IMR-90 (cell line): ENCODE data around the gene ACAT2. TPM values are rescaled to one million over a fixed set of nuclear protein-coding genes. Genes with fewer than 3 reads are reported as not detected.

Experiments used
- ATAC-seq: fragments of 200-7000 bp; cut with Tn5 transposase; 2 replicates; pipeline ENCODE4 v1.9.1; 2020; ENCODE audit warnings: low read depth, mild to moderate bottlenecking, moderate library complexity
- BruUV-seq: library from RNA; stranded (reverse); fragments of 400-500 nt; replicated peaks from 2 replicates; lab custom pipeline; 2021; lab: Mats Ljungman, UMichigan
- CTCF ChIA-PET: fragments of 300-600 bp; formaldehyde crosslinking; extraction: SDS; loops from one replicate; lab custom pipeline; 2021; ENCODE audit warnings: antibody characterized with exemption; lab: Yijun Ruan, JAX
- POLR2A ChIA-PET: fragments of 300-600 bp; sonication (Branson Sonifier 250); formaldehyde crosslinking; loops from one replicate; lab custom pipeline; 2022; ENCODE audit warnings: antibody characterized with exemption; ENCODE audit not compliant: unreplicated experiment; lab: Charles Lee
- DNase-seq: peaks from one replicate; pipeline ENCODE4 v3.0.0; 2013
- H2AFZ ChIP-seq: replicated peaks from 2 replicates; pipeline ENCODE3; 2013; ENCODE audit warnings: low read length, mild to moderate bottlenecking; ENCODE audit not compliant: poor library complexity
- H2AK5ac ChIP-seq: 2 replicates; pipeline ENCODE4 v1.6.1; 2013; ENCODE audit warnings: low read depth, low read length, inconsistent platforms
- H2AK9ac ChIP-seq: replicated peaks from 2 replicates; pipeline ENCODE3; 2013; ENCODE audit warnings: mild to moderate bottlenecking, low read depth, low read length, moderate library complexity; ENCODE audit not compliant: poor library complexity
- H2BK120ac ChIP-seq: 2 replicates; pipeline ENCODE4 v1.6.1; 2013; ENCODE audit warnings: low read depth, low read length, inconsistent platforms
- H2BK15ac ChIP-seq: 3 replicates; pipeline ENCODE4 v1.6.1; 2013; ENCODE audit warnings: low read depth, low read length, inconsistent platforms
- H2BK20ac ChIP-seq: 2 replicates; pipeline ENCODE4 v1.6.1; 2013; ENCODE audit warnings: low read depth, mild to moderate bottlenecking, inconsistent platforms, low read length, moderate library complexity
- H2BK5ac ChIP-seq: 2 replicates; pipeline ENCODE4 v1.6.1; 2013; ENCODE audit warnings: mild to moderate bottlenecking, low read depth, low read length, inconsistent platforms; ENCODE audit not compliant: poor library complexity, severe bottlenecking
- H3K14ac ChIP-seq: replicated peaks from 2 replicates; pipeline ENCODE4 v1.6.1; 2013; ENCODE audit warnings: low read depth, low read length, inconsistent platforms
- H3K18ac ChIP-seq: 2 replicates; pipeline ENCODE4 v1.6.1; 2013; ENCODE audit warnings: low read depth, low read length, control low read depth
- H3K23ac ChIP-seq: 2 replicates; pipeline ENCODE4 v1.6.1; 2013; ENCODE audit warnings: low read depth, low read length, inconsistent platforms
- H3K27ac ChIP-seq: 2 replicates; pipeline ENCODE4 v1.5.1; 2013; ENCODE audit warnings: mild to moderate bottlenecking, control low read depth, low read length; ENCODE audit not compliant: insufficient read depth
- H3K27me3 ChIP-seq: 2 replicates; pipeline ENCODE4 v1.6.1; 2013; ENCODE audit warnings: low read length; ENCODE audit not compliant: control insufficient read depth, insufficient read depth
- H3K36me3 ChIP-seq: 2 replicates; pipeline ENCODE4 v1.6.1; 2013; ENCODE audit warnings: low read length, mixed read lengths; ENCODE audit not compliant: control insufficient read depth, insufficient read depth
- H3K4ac ChIP-seq: 2 replicates; pipeline ENCODE4 v1.6.1; 2013; ENCODE audit warnings: low read depth, low read length, inconsistent platforms
- H3K4me1 ChIP-seq: 2 replicates; pipeline ENCODE4 v1.6.1; 2013; ENCODE audit warnings: low read length, mixed read lengths; ENCODE audit not compliant: control insufficient read depth, insufficient read depth
- H3K4me2 ChIP-seq: 2 replicates; pipeline ENCODE4 v1.6.1; 2013; ENCODE audit warnings: low read depth, mild to moderate bottlenecking, control low read depth, low read length, moderate library complexity
- H3K4me3 ChIP-seq: 2 replicates; pipeline ENCODE4 v1.5.1; 2013; ENCODE audit warnings: low read depth, mild to moderate bottlenecking, control low read depth, low read length, moderate library complexity; ENCODE audit not compliant: insufficient read depth
- H3K56ac ChIP-seq: 2 replicates; pipeline ENCODE4 v1.6.1; 2013; ENCODE audit warnings: low read length, inconsistent platforms; ENCODE audit not compliant: insufficient read depth; ENCODE audit errors: extremely low read depth
- H3K79me1 ChIP-seq, 2 experiments: 2 replicates each; pipeline ENCODE4 v1.6.1; 2013; ENCODE audit warnings: low read length in 2 of 2, inconsistent platforms in 1 of 2, low read depth in 1 of 2
- H3K9ac ChIP-seq: 2 replicates; pipeline ENCODE4 v1.6.1; 2013; ENCODE audit warnings: low read depth, low read length, control low read depth
- H3K9me1 ChIP-seq: 2 replicates; pipeline ENCODE4 v1.6.1; 2013; ENCODE audit warnings: low read length, inconsistent platforms; ENCODE audit not compliant: insufficient read depth
- H3K9me3 ChIP-seq: 2 replicates; pipeline ENCODE4 v1.6.1; 2013; ENCODE audit warnings: low read length; ENCODE audit not compliant: control insufficient read depth, insufficient read depth
- H4K20me1 ChIP-seq: 2 replicates; pipeline ENCODE4 v1.6.1; 2013; ENCODE audit warnings: low read length, inconsistent platforms; ENCODE audit not compliant: insufficient read depth
- H4K5ac ChIP-seq: 2 replicates; pipeline ENCODE4 v1.6.1; 2013; ENCODE audit warnings: mild to moderate bottlenecking, low read depth, low read length, control low read depth
- H4K8ac ChIP-seq, 2 experiments: 2 replicates each; pipeline ENCODE4 v1.6.1; 2013; ENCODE audit warnings: low read depth in 2 of 2, low read length in 2 of 2, control low read depth in 1 of 2, inconsistent platforms in 1 of 2
- H4K91ac ChIP-seq: 2 replicates; pipeline ENCODE4 v1.6.1; 2013; ENCODE audit warnings: low read depth, low read length, inconsistent platforms; ENCODE audit not compliant: insufficient read depth
- BHLHE40 ChIP-seq: fragments of 150-350 bp; IDR thresholded peaks from 2 replicates; pipeline ENCODE4 v1.6.1; 2016; ENCODE audit warnings: mild to moderate bottlenecking, low read depth, low read length
- CEBPB ChIP-seq: IDR thresholded peaks from 2 replicates; pipeline ENCODE4 v1.6.1; 2012; ENCODE audit warnings: low read depth, low read length, improper control_type of control experiment
- CHD1 ChIP-seq: IDR thresholded peaks from 2 replicates; pipeline ENCODE4 v1.6.1; 2012; ENCODE audit warnings: low read depth, low read length, improper control_type of control experiment
- ELK1 ChIP-seq: fragments of 150-350 bp; IDR thresholded peaks from 2 replicates; pipeline ENCODE4 v1.6.1; 2016; ENCODE audit warnings: low read depth, mild to moderate bottlenecking, low read length, moderate library complexity, borderline replicate concordance
- FOS ChIP-seq: fragments of 150-350 bp; IDR thresholded peaks from 2 replicates; pipeline ENCODE4 v1.6.1; 2016; ENCODE audit warnings: low read depth, low read length
- MAFK ChIP-seq: IDR thresholded peaks from 2 replicates; pipeline ENCODE4 v1.6.1; 2012; ENCODE audit warnings: low read depth, low read length, improper control_type of control experiment
- MAZ ChIP-seq: IDR thresholded peaks from 2 replicates; pipeline ENCODE4 v1.6.1; 2012; ENCODE audit warnings: low read depth, mild to moderate bottlenecking, low read length, improper control_type of control experiment, moderate library complexity, borderline replicate concordance
- MXI1 ChIP-seq: IDR thresholded peaks from 2 replicates; pipeline ENCODE4 v1.6.1; 2012; ENCODE audit warnings: low read depth, mild to moderate bottlenecking, low read length, moderate library complexity, borderline replicate concordance
- NFE2L2 ChIP-seq: fragments of 150-350 bp; IDR thresholded peaks from 2 replicates; pipeline ENCODE4 v1.6.1; 2016; ENCODE audit warnings: low read depth, mild to moderate bottlenecking, low read length
- POLR2A ChIP-seq: IDR thresholded peaks from 2 replicates; pipeline ENCODE4 v1.6.1; 2012; ENCODE audit warnings: mild to moderate bottlenecking, low read depth, low read length
- RAD21 ChIP-seq: IDR thresholded peaks from 2 replicates; pipeline ENCODE4 v1.6.1; 2012; ENCODE audit warnings: low read length, improper control_type of control experiment
- RCOR1 ChIP-seq: IDR thresholded peaks from 2 replicates; pipeline ENCODE4 v1.6.1; 2012; ENCODE audit warnings: mild to moderate bottlenecking, low read length, improper control_type of control experiment; ENCODE audit not compliant: insufficient replicate concordance
- RFX5 ChIP-seq: IDR thresholded peaks from 2 replicates; pipeline ENCODE4 v1.8.0; 2012; ENCODE audit warnings: low read depth, mild to moderate bottlenecking, low read length, moderate library complexity
- SMC3 ChIP-seq: fragments of 150-350 bp; IDR thresholded peaks from 2 replicates; pipeline ENCODE4 v1.6.1; 2016; ENCODE audit warnings: low read depth, mild to moderate bottlenecking, antibody characterized with exemption, low read length, moderate library complexity
- whole genome bisulfite sequencing, 2 experiments: methylation state at CpG; one replicate each; pipeline versions ENCODE4 v1.1.5 to v1.1.7; 2013; ENCODE audit warnings: missing lambda C conversion rate in 2 of 2; ENCODE audit not compliant: insufficient read length in 1 of 2; ENCODE audit errors: extremely low coverage in 2 of 2; 5-methylcytosine and 5-hydroxymethylcytosine counted together
- dilution Hi-C: fragments of 300-500 bp; cut with HindIII; formaldehyde crosslinking; loops from one replicate; pipeline ENCODE4 v1.14.3; 2018; ENCODE audit warnings: low sequenced_read_pairs; ENCODE audit not compliant: unreplicated experiment
- in situ Hi-C: fragments of 300-500 bp; cut with MboI; formaldehyde crosslinking; loops from 3 replicates; pipeline ENCODE4 v1.14.3; 2019; ENCODE audit warnings: low sequenced_read_pairs, inconsistent platforms, mixed read lengths
- intact Hi-C: fragments of 100-400 bp; cut with micrococcal nuclease; formaldehyde crosslinking; loops from 2 replicates; pipeline ENCODE4 v1.10.0; 2022
- polyA plus RNA-seq, 3 experiments: library from polyadenylated mRNA; depleted of rRNA; stranded (reverse); fragments of >200 nt; gene quantifications; 2 replicates each; pipeline ENCODE4 v1.2.3, GENCODE V29; 2012; ENCODE audit warnings: low replicate concordance in 1 of 3
- total RNA-seq: library from RNA; depleted of rRNA; stranded (reverse); fragments of >200 nt; gene quantifications from 2 replicates; pipeline ENCODE4 v1.2.3, GENCODE V29; 2012
- TF ChIP-seq, protein P1 (sequence below): fragments of 150-350 bp; IDR thresholded peaks from 2 replicates; pipeline ENCODE4 v1.6.1; 2017; ENCODE audit warnings: mild to moderate bottlenecking, antibody characterized with exemption, low read length, low read depth

ACAT2 gene
- total and polyA plus RNA-seq, 2 of the 4 experiments (the other 2 are of a cell fraction): 30.5 to 45.2 TPM

DNA sequence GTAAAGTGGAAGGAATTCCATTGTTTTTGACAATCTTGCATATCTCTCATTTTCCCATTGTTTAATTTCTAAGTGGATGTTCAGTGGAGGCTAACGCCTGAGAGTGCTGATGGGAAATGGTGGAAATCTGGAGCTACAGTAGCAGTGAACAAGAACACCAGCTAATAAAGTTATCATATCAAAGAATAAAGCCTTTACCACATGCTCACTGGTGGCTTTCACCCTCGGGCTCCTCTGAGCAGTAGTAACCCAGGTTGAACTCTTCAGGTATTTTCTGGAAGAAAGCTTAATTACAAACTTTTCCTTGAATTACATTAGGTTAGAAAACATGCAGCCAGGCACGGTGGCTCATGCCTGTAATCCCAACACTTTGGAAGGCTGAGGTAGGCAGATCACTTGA is 10.4 kb upstream of the ACAT2 start:
- no peak overlapping the region for H2AFZ ChIP-seq
- peaks cover 4% of the 10 kb centered on the region; the same call in 1 of the 2 replicates for H3K9me1 ChIP-seq
- in situ Hi-C loops (no loop called here), intact Hi-C loops (no loop called here), dilution Hi-C loops (no loop called here)
- H2BK5ac ChIP-seq: no peak overlapping the region
- no peak overlapping the region for H4K5ac ChIP-seq
- H3K4me3 ChIP-seq: no peak overlapping the region
- no peak overlapping the region for H3K23ac ChIP-seq
- no peak overlapping the region for H3K4ac ChIP-seq
- H2BK20ac ChIP-seq: no peak overlapping the region
- H3K18ac ChIP-seq: no peak overlapping the region
- no peak overlapping the region for H3K56ac ChIP-seq
- H3K27me3 ChIP-seq: no peaks in the 10 kb centered on the region
- no peak overlapping the region for H3K14ac ChIP-seq
- no peak overlapping the region for H2BK120ac ChIP-seq
- H4K8ac ChIP-seq: no peak overlapping the region
- TF ChIP-seq, protein P1, sequence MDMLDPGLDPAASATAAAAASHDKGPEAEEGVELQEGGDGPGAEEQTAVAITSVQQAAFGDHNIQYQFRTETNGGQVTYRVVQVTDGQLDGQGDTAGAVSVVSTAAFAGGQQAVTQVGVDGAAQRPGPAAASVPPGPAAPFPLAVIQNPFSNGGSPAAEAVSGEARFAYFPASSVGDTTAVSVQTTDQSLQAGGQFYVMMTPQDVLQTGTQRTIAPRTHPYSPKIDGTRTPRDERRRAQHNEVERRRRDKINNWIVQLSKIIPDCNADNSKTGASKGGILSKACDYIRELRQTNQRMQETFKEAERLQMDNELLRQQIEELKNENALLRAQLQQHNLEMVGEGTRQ: no peak
- TF ChIP-seq RCOR1: no peak
- TF ChIP-seq MAFK: no peak
- no peak for TF ChIP-seq RFX5
- TF ChIP-seq CHD1: no peak
- no peak for TF ChIP-seq ELK1
- TF ChIP-seq MAZ: no peak
- no peak for TF ChIP-seq FOS
- TF ChIP-seq POLR2A: no peak
- TF ChIP-seq SMC3: no peak
- no peak for TF ChIP-seq NFE2L2
- no peak for TF ChIP-seq MXI1
- no peak for TF ChIP-seq CEBPB
- TF ChIP-seq RAD21: no peak
- no peak for TF ChIP-seq BHLHE40
- H3K36me3 ChIP-seq: peaks cover 45% of the 10 kb centered on the region
- ChIA-PET CTCF (interaction anchor here (1.1 kb wide), 1 partner anchor 12 kb away, joined by 4 read pairs; no protein-coding TSS in a partner anchor), POLR2A (no interaction called here)
- no peak for DNase-seq
- no CpG with 5 or more reads among the region's 3 CpGs for WGBS, 2 experiments
- no peak for ATAC-seq
- H4K91ac ChIP-seq: no peak overlapping the region
- H3K27ac ChIP-seq: no peak overlapping the region
- H3K9ac ChIP-seq: no peak overlapping the region
- no peak overlapping the region for H2BK15ac ChIP-seq
- no peak overlapping the region for H3K4me2 ChIP-seq
- peaks cover 22 to 32% of the 10 kb centered on the region in 2 experiments for H3K79me1 ChIP-seq
- no peak overlapping the region for H2AK5ac ChIP-seq
- BruUV-seq: no TSS peak
- peaks cover 9% of the 10 kb centered on the region for H4K20me1 ChIP-seq
- H2AK9ac ChIP-seq: no peak overlapping the region
- no peaks in the 10 kb centered on the region for H3K4me1 ChIP-seq
- H3K9me3 ChIP-seq: no peaks in the 10 kb centered on the region
